BLaER1 treated with 17β-estradiol and CSF1 and Interleukin-3, amounts not matched to agents 10 nM and 100 nM (cell line): Measurements from ENCODE around the gene IL6.

ENCODE experiments used
- H3K27ac ChIP-seq, 11 experiments: shearing (Covaris generic); formaldehyde crosslinking; 2 replicates each; pipeline ENCODE4 v1.8.1; 2022
- H3K27me3 ChIP-seq, 11 experiments: shearing (Covaris generic); formaldehyde crosslinking; 2 replicates each; pipeline ENCODE4 v1.8.1; 2022
- H3K36me3 ChIP-seq, 11 experiments: shearing (Covaris generic); formaldehyde crosslinking; 2 replicates each; pipeline ENCODE4 v1.8.1; 2022
- H3K4me1 ChIP-seq, 10 experiments: shearing (Covaris generic); formaldehyde crosslinking; 2 replicates each; pipeline ENCODE4 v1.8.1; 2022
- H3K4me2 ChIP-seq, 11 experiments: shearing (Covaris generic); formaldehyde crosslinking; 2 replicates each; pipeline ENCODE4 v1.8.1; 2022
- H3K4me3 ChIP-seq, 10 experiments: shearing (Covaris generic); formaldehyde crosslinking; 2 replicates each; pipeline ENCODE4 v1.8.1; 2022
- H3K9ac ChIP-seq, 11 experiments: shearing (Covaris generic); formaldehyde crosslinking; 2 replicates each; pipeline ENCODE4 v1.8.1; 2022
- H3K9me3 ChIP-seq, 11 experiments: shearing (Covaris generic); formaldehyde crosslinking; replicated peaks in 1 of 11; 2 replicates each; pipeline ENCODE4 v1.8.1; 2022
- H4K20me1 ChIP-seq, 11 experiments: shearing (Covaris generic); formaldehyde crosslinking; 2 replicates each; pipeline ENCODE4 v1.8.1; 2022
- Cebpa-rat ChIP-seq, 11 experiments: shearing (Covaris generic); IDR thresholded peaks; 2 replicates each; pipeline ENCODE4 v1.8.1; 2022

The IL6 gene

GRCh38 chr7:22722536-22723180, 4.3 kb upstream of the IL6 start:
- TF ChIP-seq Cebpa-rat (IDR thresholded peaks at IDR 0.05), result no peak
- H3K4me3 ChIP-seq, result peak overlapping the region in 4 of 10 experiments; percentile 4 to 39 (median 16); a peak in 6 of 20 replicates
- no peaks in the 10 kb centered on the region for H3K9me3 ChIP-seq
- H3K27me3 ChIP-seq, result peaks cover 0 to 7% (median 5%) of the 10 kb centered on the region in 11 experiments; a peak in 12 of 22 replicates
- peaks cover 25 to 91% (median 49%) of the 10 kb centered on the region in 10 experiments for H3K4me1 ChIP-seq
- H3K9ac ChIP-seq, result peak overlapping the region in 6 of 11 experiments; percentile 35 to 96 (median 78); a peak in 11 of 22 replicates
- H4K20me1 ChIP-seq, result no peaks in the 10 kb centered on the region
- H3K27ac ChIP-seq, result peak overlapping the region in 8 of 11 experiments; percentile 18 to 94 (median 76); a peak in 14 of 22 replicates
- H3K36me3 ChIP-seq, result peaks cover 0 to under 1% (median 0%) of the 10 kb centered on the region in 11 experiments; a peak in 1 of 22 replicates
- peak overlapping the region; percentile 0 to 98 (median 60); a peak in 21 of 22 replicates for H3K4me2 ChIP-seq

GRCh38 chr7:22723181-22723601, 3.8 kb upstream of the IL6 start:
- H3K27ac ChIP-seq, result peak overlapping the region in 9 of 11 experiments; percentile 1 to 94 (median 69); a peak in 14 of 22 replicates
- peak overlapping the region; percentile 0 to 98 (median 60); a peak in 21 of 22 replicates for H3K4me2 ChIP-seq
- H4K20me1 ChIP-seq, result no peaks in the 10 kb centered on the region
- peaks cover 0 to 6% (median 0%) of the 10 kb centered on the region in 11 experiments; a peak in 2 of 22 replicates for H3K36me3 ChIP-seq
- peak overlapping the region in 6 of 11 experiments; percentile 35 to 96 (median 78); a peak in 11 of 22 replicates for H3K9ac ChIP-seq
- no peaks in the 10 kb centered on the region for H3K9me3 ChIP-seq
- H3K4me1 ChIP-seq, result peaks cover 30 to 94% (median 54%) of the 10 kb centered on the region in 10 experiments
- H3K27me3 ChIP-seq, result peaks cover 0 to 12% (median 6%) of the 10 kb centered on the region in 11 experiments; a peak in 12 of 22 replicates
- peak overlapping the region in 4 of 10 experiments; percentile 4 to 39 (median 16); a peak in 6 of 20 replicates for H3K4me3 ChIP-seq
- no peak for TF ChIP-seq Cebpa-rat (IDR thresholded peaks at IDR 0.05)

- H3K27ac ChIP-seq, result peak overlapping the region in 8 of 11 experiments; percentile 1 to 94 (median 76); a peak in 13 of 22 replicates
- peak overlapping the region in 1 of 10 experiments; percentile 19; a peak in 1 of 20 replicates for H3K4me3 ChIP-seq
Observed at GRCh38 chr7:22723637-22724036, 3.4 kb upstream of the IL6 start.

GRCh38 chr7:22724861-22725260, 2.1 kb upstream of the IL6 start:
- TF ChIP-seq Cebpa-rat (IDR thresholded peaks at IDR 0.05), result no peak
- H3K4me3 ChIP-seq, result peak overlapping the region in 1 of 10 experiments; percentile 72; a peak in 1 of 20 replicates
- H3K4me2 ChIP-seq, result peak overlapping the region in 5 of 11 experiments; percentile 88 to 98 (median 96); a peak in 9 of 22 replicates
- H3K9ac ChIP-seq, result peak overlapping the region in 2 of 11 experiments; percentile 92 to 96; a peak in 3 of 22 replicates
- peaks cover 0 to 14% (median 0%) of the 10 kb centered on the region in 11 experiments; a peak in 4 of 22 replicates for H4K20me1 ChIP-seq
- H3K27me3 ChIP-seq, result peaks cover 0 to 13% (median 6%) of the 10 kb centered on the region in 11 experiments; a peak in 12 of 22 replicates
- H3K9me3 ChIP-seq, result no peaks in the 10 kb centered on the region
- H3K36me3 ChIP-seq, result peaks cover 0 to 23% (median 0%) of the 10 kb centered on the region in 11 experiments; a peak in 6 of 22 replicates
- peak overlapping the region in 3 of 11 experiments; percentile 91 to 94 (median 94); a peak in 6 of 22 replicates for H3K27ac ChIP-seq
- H3K4me1 ChIP-seq, result peaks cover 25 to 91% (median 53%) of the 10 kb centered on the region in 10 experiments

More at GRCh38 chr7:22723637-22724036, 3.4 kb upstream of the IL6 start:
- no peaks in the 10 kb centered on the region for H3K9me3 ChIP-seq
- H4K20me1 ChIP-seq, result peaks cover 0 to 2% (median 0%) of the 10 kb centered on the region in 11 experiments; a peak in 2 of 22 replicates
- H3K4me1 ChIP-seq, result peaks cover 30 to 92% (median 56%) of the 10 kb centered on the region in 10 experiments
- TF ChIP-seq Cebpa-rat (IDR thresholded peaks at IDR 0.05), result peak in 5 of 11 experiments; percentile 32 to 65 (median 36); a peak in 5 of 22 replicates
- peak overlapping the region in 5 of 11 experiments; percentile 58 to 96 (median 82); a peak in 10 of 22 replicates for H3K9ac ChIP-seq
- H3K27me3 ChIP-seq, result peaks cover 0 to 13% (median 6%) of the 10 kb centered on the region in 11 experiments; a peak in 12 of 22 replicates
- H3K4me2 ChIP-seq, result peak overlapping the region in 8 of 11 experiments; percentile 0 to 98 (median 80); a peak in 14 of 22 replicates
- H3K36me3 ChIP-seq, result peaks cover 0 to 11% (median 0%) of the 10 kb centered on the region in 11 experiments; a peak in 6 of 22 replicates

- H3K9me3 ChIP-seq, result no peaks in the 10 kb centered on the region
- H3K4me1 ChIP-seq, result peaks cover 25 to 91% (median 53%) of the 10 kb centered on the region in 10 experiments
- H3K4me3 ChIP-seq, result peak overlapping the region in 3 of 10 experiments; percentile 69 to 75 (median 72); a peak in 6 of 20 replicates
- H3K36me3 ChIP-seq, result peaks cover 0 to 30% (median 0%) of the 10 kb centered on the region in 11 experiments; a peak in 6 of 22 replicates
- H3K9ac ChIP-seq, result peak overlapping the region in 4 of 11 experiments; percentile 78 to 96 (median 90); a peak in 8 of 22 replicates
- TF ChIP-seq Cebpa-rat (IDR thresholded peaks at IDR 0.05), result no peak
- H3K4me2 ChIP-seq, result peak overlapping the region; percentile 76 to 98 (median 88)
- H3K27ac ChIP-seq, result peak overlapping the region in 6 of 11 experiments; percentile 58 to 94 (median 86); a peak in 10 of 22 replicates
- H4K20me1 ChIP-seq, result peaks cover 0 to 21% (median 0%) of the 10 kb centered on the region in 11 experiments; a peak in 5 of 22 replicates
- peaks cover 0 to 13% (median 6%) of the 10 kb centered on the region in 11 experiments; a peak in 12 of 22 replicates for H3K27me3 ChIP-seq
Observed at GRCh38 chr7:22725585-22725984, 1.4 kb upstream of the IL6 start.

- H3K27me3 ChIP-seq, result peaks cover 0 to 13% (median 6%) of the 10 kb centered on the region in 11 experiments; a peak in 12 of 22 replicates
- H3K9ac ChIP-seq, result peak overlapping the region; percentile 2 to 96 (median 56); a peak in 18 of 22 replicates
- H4K20me1 ChIP-seq, result peaks cover 0 to 30% (median 0%) of the 10 kb centered on the region in 11 experiments; a peak in 5 of 22 replicates
- H3K4me1 ChIP-seq, result peaks cover 25 to 91% (median 59%) of the 10 kb centered on the region in 10 experiments
- H3K9me3 ChIP-seq, result no peaks in the 10 kb centered on the region
- peak overlapping the region; percentile 14 to 94 (median 64); a peak in 20 of 22 replicates for H3K27ac ChIP-seq
- H3K4me3 ChIP-seq, result peak overlapping the region in 5 of 10 experiments; percentile 53 to 75 (median 71); a peak in 9 of 20 replicates
- H3K36me3 ChIP-seq, result peaks cover 0 to 39% (median 0%) of the 10 kb centered on the region in 11 experiments; a peak in 6 of 22 replicates
- H3K4me2 ChIP-seq, result peak overlapping the region; percentile 76 to 98 (median 88)
- TF ChIP-seq Cebpa-rat (IDR thresholded peaks at IDR 0.05), result no peak
Observed at GRCh38 chr7:22726345-22726906, 574 bp upstream of the IL6 start.

GRCh38 chr7:22727714-22728035, 675 bp downstream of the IL6 start:
- H3K27me3 ChIP-seq, result peaks cover 0 to 13% (median 6%) of the 10 kb centered on the region in 11 experiments; a peak in 12 of 22 replicates
- H3K4me1 ChIP-seq, result peaks cover 25 to 79% (median 56%) of the 10 kb centered on the region in 10 experiments
- peak overlapping the region in 8 of 10 experiments; percentile 27 to 75 (median 61); a peak in 15 of 20 replicates for H3K4me3 ChIP-seq
- peak overlapping the region in 10 of 11 experiments; percentile 49 to 96 (median 68); a peak in 18 of 22 replicates for H3K9ac ChIP-seq
- H3K36me3 ChIP-seq, result peaks cover 0 to 42% (median 0%) of the 10 kb centered on the region in 11 experiments; a peak in 6 of 22 replicates
- H3K9me3 ChIP-seq, result no peaks in the 10 kb centered on the region
- H4K20me1 ChIP-seq, result peaks cover 0 to 31% (median 0%) of the 10 kb centered on the region in 11 experiments; a peak in 5 of 22 replicates
- H3K4me2 ChIP-seq, result peak overlapping the region; percentile 76 to 98 (median 88)
- TF ChIP-seq Cebpa-rat (IDR thresholded peaks at IDR 0.05), result no peak
- peak overlapping the region in 9 of 11 experiments; percentile 33 to 94 (median 67); a peak in 14 of 22 replicates for H3K27ac ChIP-seq
